Hepatocyte (in vitro differentiated cells): ENCODE data around the gene VSIG8. TPM values are rescaled to one million over a fixed set of nuclear protein-coding genes. Genes with fewer than 3 reads are reported as not detected.

Experiments used
- DNase-seq: peaks from one replicate; pipeline ENCODE4 v3.0.0-alpha.2; 2016; ENCODE audit warnings: low spot score
- H2AFZ ChIP-seq: fragments of 200-600 bp; sonication (generic); 2 replicates; pipeline ENCODE4 v1.6.0; 2016; ENCODE audit warnings: antibody characterized with exemption, mild to moderate bottlenecking
- H3K27ac ChIP-seq: fragments of 200-600 bp; sonication (generic); 2 replicates; pipeline ENCODE4 v1.5.1; 2016; ENCODE audit warnings: mild to moderate bottlenecking
- H3K27me3 ChIP-seq: fragments of 200-600 bp; sonication (generic); 2 replicates; pipeline ENCODE4 v1.6.1; 2016
- H3K36me3 ChIP-seq: fragments of 200-600 bp; sonication (generic); replicated peaks from 2 replicates; pipeline ENCODE4 v1.5.1; 2016; ENCODE audit warnings: low read depth; ENCODE audit not compliant: insufficient read depth
- H3K4me1 ChIP-seq: fragments of 200-600 bp; sonication (generic); 2 replicates; pipeline ENCODE4 v1.5.1; 2016; ENCODE audit warnings: mild to moderate bottlenecking, moderate library complexity; ENCODE audit not compliant: insufficient read depth
- H3K4me2 ChIP-seq: fragments of 200-600 bp; sonication (generic); 2 replicates; pipeline ENCODE4 v1.6.0; 2016
- H3K4me3 ChIP-seq: fragments of 200-600 bp; sonication (generic); 2 replicates; pipeline ENCODE4 v1.5.1; 2016; ENCODE audit warnings: mild to moderate bottlenecking
- H3K79me2 ChIP-seq: fragments of 200-600 bp; sonication (generic); 2 replicates; pipeline ENCODE4 v1.6.0; 2017; ENCODE audit warnings: mild to moderate bottlenecking
- H3K9me2 ChIP-seq: fragments of 200-600 bp; sonication (generic); replicated peaks from 2 replicates; pipeline ENCODE4 v1.6.0; 2017; ENCODE audit warnings: mild to moderate bottlenecking; ENCODE audit not compliant: insufficient read depth
- H3K9me3 ChIP-seq: fragments of 200-600 bp; sonication (generic); 2 replicates; pipeline ENCODE4 v1.5.1; 2016; ENCODE audit warnings: low read depth, mild to moderate bottlenecking
- H4K20me1 ChIP-seq: fragments of 200-600 bp; sonication (generic); 2 replicates; pipeline ENCODE4 v1.6.0; 2016; ENCODE audit warnings: mild to moderate bottlenecking; ENCODE audit not compliant: insufficient read depth, poor library complexity, severe bottlenecking
- CTCF ChIP-seq: fragments of 200-600 bp; sonication (generic); IDR thresholded peaks from 2 replicates; pipeline ENCODE4 v1.5.1; 2016; ENCODE audit warnings: antibody characterized with exemption, mild to moderate bottlenecking; ENCODE audit not compliant: poor library complexity
- EZH2 ChIP-seq: fragments of 200-600 bp; sonication (generic); IDR thresholded peaks from 2 replicates; pipeline ENCODE4 v1.6.1; 2016; ENCODE audit warnings: antibody characterized with exemption, mild to moderate bottlenecking, borderline replicate concordance
- EZH2phosphoT487 ChIP-seq: fragments of 200-600 bp; sonication (generic); IDR thresholded peaks from one replicate; pipeline ENCODE4 v1.6.1; 2018; ENCODE audit warnings: antibody characterized with exemption, mild to moderate bottlenecking, low read depth, moderate library complexity; ENCODE audit not compliant: unreplicated experiment, severe bottlenecking
- WGBS: methylation state at CpG from one replicate; pipeline ENCODE4 v1.1.6; 2016; ENCODE audit warnings: low lambda C conversion rate; ENCODE audit errors: missing lambda C conversion rate; 5-methylcytosine and 5-hydroxymethylcytosine counted together
- polyA plus RNA-seq: library from polyadenylated mRNA; unstranded; fragments of >200 nt; fragmentation: Nextera tagmentation; extraction: Ambion mirVana; gene quantifications from 2 replicates; pipeline ENCODE4 v1.2.1, GENCODE V29; 2016
- total RNA-seq: library from RNA; depleted of rRNA; stranded (reverse); fragments of >200 nt; gene quantifications from 2 replicates; pipeline ENCODE4 v1.2.3, GENCODE V29; 2014

VSIG8 gene
- total and polyA plus RNA-seq, 2 experiments from 2014 or later: 0.13 to 0.33 TPM

DNA sequence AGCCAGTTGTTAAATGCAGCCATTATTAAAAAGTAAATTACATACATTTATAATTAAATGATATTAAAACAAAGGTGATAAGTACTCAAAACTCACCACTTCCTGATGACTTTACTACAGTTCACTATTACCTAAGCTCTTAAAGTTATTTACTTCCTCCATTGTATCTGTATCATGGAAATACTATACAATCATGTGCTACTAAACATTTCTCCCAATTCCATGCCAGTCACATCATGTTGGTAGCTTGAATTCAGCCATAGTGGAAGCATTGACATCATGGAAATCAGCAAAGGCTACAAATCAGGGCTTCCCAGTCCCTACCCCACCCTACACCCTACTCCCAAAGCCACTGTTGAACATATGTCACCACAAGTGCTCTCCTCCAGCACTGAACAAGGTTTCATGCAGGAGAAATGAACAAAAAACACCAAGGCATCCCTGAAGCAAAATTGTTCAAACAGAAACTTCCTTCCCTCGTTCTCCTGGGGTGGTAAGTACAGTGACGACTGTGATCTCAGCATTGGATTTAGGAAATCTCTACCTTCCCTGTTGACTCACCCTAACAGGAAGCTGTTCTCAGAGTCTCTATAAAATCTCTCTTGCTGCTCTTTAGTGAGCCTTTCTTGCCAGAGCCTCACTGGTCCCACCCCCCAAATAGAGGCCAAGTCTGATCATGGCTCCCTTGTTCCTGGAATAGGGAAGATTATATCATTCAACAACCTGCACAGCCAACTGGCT, 12.7 kb downstream of the VSIG8 start:
- no peaks in the 10 kb centered on the region for H3K9me3 ChIP-seq
- peaks cover 18% of the 10 kb centered on the region for H3K4me1 ChIP-seq
- no peak overlapping the region for H3K27ac ChIP-seq
- no peak overlapping the region for H2AFZ ChIP-seq
- no peak overlapping the region for H3K4me2 ChIP-seq
- H3K79me2 ChIP-seq: no peaks in the 10 kb centered on the region
- H3K9me2 ChIP-seq: no peaks in the 10 kb centered on the region
- no peak for DNase-seq
- no peaks in the 10 kb centered on the region for H4K20me1 ChIP-seq
- H3K4me3 ChIP-seq: no peak overlapping the region
- no peaks in the 10 kb centered on the region for H3K36me3 ChIP-seq
- WGBS: 28% methylated on average over 2 of the region's 2 CpGs
- no peaks in the 10 kb centered on the region for H3K27me3 ChIP-seq
- no peak for TF ChIP-seq CTCF
- TF ChIP-seq EZH2: no peak
- TF ChIP-seq EZH2phosphoT487: no peak

GRCh38 chr1:159848326-159848725, 14.1 kb downstream of the VSIG8 start:
- Histone ChIP-seq H3K36me3 (no peaks in the 10 kb centered on the region), H3K9me2 (no peaks in the 10 kb centered on the region), H3K4me3 (no peak overlapping the region), H3K27ac (no peak overlapping the region), H3K27me3 (no peaks in the 10 kb centered on the region), H3K4me1 (peaks cover 13% of the 10 kb centered on the region), H4K20me1 (no peaks in the 10 kb centered on the region), H3K9me3 (no peaks in the 10 kb centered on the region), H3K79me2 (no peaks in the 10 kb centered on the region), H2AFZ (no peak overlapping the region), H3K4me2 (no peak overlapping the region)
- TF ChIP-seq CTCF (no peak), EZH2phosphoT487 (no peak), EZH2 (no peak)
- no peak for DNase-seq
- WGBS: 31% methylated on average over 3 of the region's 3 CpGs

DNA sequence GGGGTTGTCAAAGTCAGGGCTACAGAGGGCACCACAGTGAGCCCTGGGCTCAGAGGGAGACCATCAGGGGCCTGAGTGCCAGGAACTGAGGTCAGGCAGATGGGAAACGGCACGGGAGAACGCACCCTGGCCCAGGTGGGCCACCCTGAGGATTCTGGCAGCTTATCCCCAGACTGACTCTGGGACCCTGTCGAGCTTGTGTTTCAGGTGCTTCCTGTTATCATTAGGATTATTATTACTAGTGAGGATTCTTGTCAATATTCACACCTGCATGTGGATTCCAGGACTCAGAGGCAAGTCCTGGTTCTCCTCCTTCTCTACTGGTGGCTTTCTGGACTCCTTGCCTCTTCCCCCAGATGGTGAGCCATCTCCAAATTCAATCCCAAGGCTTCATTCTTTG, 15.2 kb downstream of the VSIG8 start:
- no peak for TF ChIP-seq EZH2phosphoT487
- no peak overlapping the region for H2AFZ ChIP-seq
- H3K79me2 ChIP-seq: no peaks in the 10 kb centered on the region
- H3K4me3 ChIP-seq: no peak overlapping the region
- peak overlapping the region; percentile 90 for H3K27ac ChIP-seq
- H4K20me1 ChIP-seq: no peaks in the 10 kb centered on the region
- H3K9me3 ChIP-seq: no peaks in the 10 kb centered on the region
- H3K4me1 ChIP-seq: peaks cover 9% of the 10 kb centered on the region
- DNase-seq: no peak
- 70% methylated on average over 4 of the region's 4 CpGs for WGBS
- no peaks in the 10 kb centered on the region for H3K9me2 ChIP-seq
- no peak overlapping the region for H3K4me2 ChIP-seq
- H3K36me3 ChIP-seq: no peaks in the 10 kb centered on the region
- no peaks in the 10 kb centered on the region for H3K27me3 ChIP-seq

GRCh38 chr1:159845751-159846629, 16.5 kb downstream of the VSIG8 start:
- H3K36me3 ChIP-seq: no peaks in the 10 kb centered on the region
- H4K20me1 ChIP-seq: no peaks in the 10 kb centered on the region
- H3K27ac ChIP-seq: peak overlapping the region; percentile 90
- H3K4me3 ChIP-seq: no peak overlapping the region
- DNase-seq: peak; percentile 83
- no peaks in the 10 kb centered on the region for H3K79me2 ChIP-seq
- H3K4me2 ChIP-seq: no peak overlapping the region
- H3K9me2 ChIP-seq: no peaks in the 10 kb centered on the region
- no peaks in the 10 kb centered on the region for H3K27me3 ChIP-seq
- H3K4me1 ChIP-seq: peaks cover 9% of the 10 kb centered on the region
- H3K9me3 ChIP-seq: no peaks in the 10 kb centered on the region
- TF ChIP-seq CTCF (no peak), EZH2phosphoT487 (no peak), EZH2 (no peak)
- 54% methylated on average over 13 of the region's 13 CpGs for WGBS
- no peak overlapping the region for H2AFZ ChIP-seq
